Jurkat, Clone E6-1 (cell line): ENCODE data around the gene AMZ1.

ENCODE experiments used
- DNase-seq: peaks from one replicate; pipeline ENCODE4 v3.0.0-alpha.2; 2011; ENCODE audit warnings: low read depth, low spot score
- H3K4me3 ChIP-seq: 2 replicates; pipeline ENCODE4 v1.5.1; 2011; ENCODE audit warnings: mild to moderate bottlenecking, low read length, control low read depth, moderate library complexity

Gene AMZ1

GRCh38 chr7:2757904-2758672 lies 70.1 kb downstream of the AMZ1 start:
- no peak overlapping the region for H3K4me3 ChIP-seq
- DNase-seq, result no peak

DNA sequence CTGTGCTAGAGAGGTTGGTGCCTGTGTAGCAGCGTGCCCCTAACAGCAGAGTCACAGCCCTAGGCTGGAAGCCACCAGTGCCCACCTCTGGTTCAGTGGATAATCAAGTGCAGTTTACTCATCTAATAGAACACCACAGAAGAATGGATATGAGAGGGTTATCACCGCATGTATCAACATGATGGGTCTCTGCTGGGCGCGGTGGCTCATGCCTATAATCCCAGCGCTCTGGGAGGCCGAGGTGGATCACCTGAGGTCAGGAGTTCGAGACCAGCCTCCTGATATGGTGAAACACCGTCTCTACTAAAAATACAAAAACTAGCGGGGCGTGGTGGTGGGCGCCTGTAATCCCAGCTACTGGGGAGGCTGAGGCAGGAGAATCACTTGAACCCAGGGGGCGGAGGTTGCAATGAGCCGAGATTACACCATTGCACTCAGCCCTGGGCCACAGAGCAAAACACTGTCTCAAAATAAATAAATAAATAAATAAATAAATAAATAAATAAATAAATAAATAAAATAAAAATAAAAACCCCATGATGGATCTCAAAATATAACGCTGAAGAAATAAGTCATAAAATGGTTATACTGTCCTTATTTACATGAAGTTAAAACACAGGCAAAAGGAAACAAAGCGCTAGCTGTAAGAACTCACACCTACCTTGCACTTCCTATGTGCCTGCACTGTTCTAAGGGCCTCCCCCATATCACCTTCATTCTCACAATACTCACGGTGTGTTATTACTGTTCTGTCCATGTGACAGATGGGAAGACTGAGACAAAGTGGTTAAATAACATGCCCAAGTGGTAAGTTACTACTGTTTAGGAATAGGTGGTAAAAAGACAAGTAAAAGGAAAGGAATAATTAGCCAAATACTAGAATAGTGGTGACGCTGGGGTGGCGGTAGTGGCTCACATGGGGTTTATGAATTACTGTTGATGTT lies 70.9 kb downstream of the AMZ1 start:
- no peak overlapping the region for H3K4me3 ChIP-seq

DNA sequence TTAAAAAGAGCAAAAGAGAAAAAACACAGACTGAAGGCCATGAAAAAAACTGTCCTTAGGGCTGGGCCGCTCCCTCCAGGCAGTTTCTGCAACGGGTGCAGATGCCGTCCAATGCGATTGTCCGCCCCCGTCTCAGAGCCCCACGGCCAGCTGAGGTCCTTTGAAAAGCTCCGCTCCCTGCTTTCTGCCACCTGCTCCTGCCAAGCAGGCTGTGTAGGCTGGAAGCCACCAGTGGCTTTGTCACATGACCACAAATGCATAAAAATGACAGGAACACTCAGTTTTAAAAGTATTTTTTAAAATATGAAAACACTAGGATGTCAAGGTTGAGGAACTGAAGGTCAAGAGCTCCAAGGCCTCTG lies 71.7 kb downstream of the AMZ1 start:
- no peak for DNase-seq
- H3K4me3 ChIP-seq, result no peak overlapping the region

More for the DNA sequence above, 70.9 kb downstream of the AMZ1 start:
- no peak for DNase-seq

- DNase-seq, result peak; percentile 25
These were observed 72.3 kb downstream of the AMZ1 start for GRCh38 chr7:2760098-2760889.

DNA sequence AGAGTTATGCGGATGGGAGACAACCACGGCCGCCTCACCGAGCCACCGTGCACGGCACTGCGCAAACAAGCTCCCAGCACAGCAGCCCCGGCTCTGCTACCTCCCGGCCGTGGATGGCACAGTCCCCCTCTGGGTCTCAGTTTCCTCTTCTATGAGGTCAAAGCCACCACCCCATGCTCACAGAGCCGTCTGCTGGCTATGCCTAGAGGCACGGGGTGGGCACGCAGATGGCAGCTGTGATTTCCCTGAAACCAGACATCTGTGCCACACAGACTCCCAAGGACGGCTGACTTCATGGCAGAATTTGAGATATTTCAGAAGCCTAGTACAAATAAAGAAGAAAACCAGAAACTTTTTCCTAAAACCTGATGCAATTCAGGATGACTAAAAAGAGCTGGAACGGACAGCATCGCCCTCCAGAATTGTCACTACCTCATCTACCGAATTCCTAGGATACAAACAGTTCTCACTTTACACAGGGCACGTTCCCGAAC lies 73.2 kb downstream of the AMZ1 start:
- H3K4me3 ChIP-seq, result no peak overlapping the region
- DNase-seq, result no peak

More at GRCh38 chr7:2760098-2760889, 72.3 kb downstream of the AMZ1 start:
- no peak overlapping the region for H3K4me3 ChIP-seq

- H3K4me3 ChIP-seq, result no peak overlapping the region
- DNase-seq, result no peak
These were observed 73.9 kb downstream of the AMZ1 start for GRCh38 chr7:2761801-2762497.

GRCh38 chr7:2763597-2763996 lies 75.6 kb downstream of the AMZ1 start:
- H3K4me3 ChIP-seq, result no peak overlapping the region
- DNase-seq, result no peak

GRCh38 chr7:2764621-2765020 lies 76.6 kb downstream of the AMZ1 start:
- H3K4me3 ChIP-seq, result no peak overlapping the region

More at GRCh38 chr7:2764621-2765020, 76.6 kb downstream of the AMZ1 start:
- no peak for DNase-seq
